Stimulated activated CD4-positive, alpha-beta T cell treated with anti-CD3 and anti-CD28 coated beads, TNF-alpha, amount 100 ng/mL, for 4 hours (primary cell): Measurements from ENCODE around the gene BET1.
A peak's percentile ranks its signal among the peaks of the same experiment; 100 is the strongest.
"Not testable (repeated sequence)": the region's sequence is repeated elsewhere in the genome, so short reads cannot be mapped to it uniquely, and the experiment has no call there.

Source experiments
- DNase-seq, 3 experiments: peaks; one replicate each; pipeline ENCODE4 v3.0.0-alpha.2; 2020; ENCODE audit warnings: low read depth in 3 of 3

BET1 gene

GRCh38 chr7:94004024-94004951, at the start of gene BET1:
Gene BET1 (minus strand): TSS chr7:94004355. CDS start chr7:94004216, 139 bp downstream.
- DNase-seq = peak; percentile 82 to 86 (median 82)

GRCh38 chr7:94053532-94053931, 49.4 kb upstream of the BET1 start:
- DNase-seq = no peak

GRCh38 chr7:94052398-94053180, 48.4 kb upstream of the BET1 start:
- no peak for DNase-seq

GRCh38 chr7:94050046-94050445, 45.9 kb upstream of the BET1 start:
- no peak for DNase-seq

- DNase-seq = no peak
These were observed 45.5 kb upstream of the BET1 start for GRCh38 chr7:94049615-94050014.

- DNase-seq = no peak
These were observed 44.6 kb upstream of the BET1 start for GRCh38 chr7:94048755-94049154.

GRCh38 chr7:94047956-94048355, 43.8 kb upstream of the BET1 start:
- DNase-seq = no peak

GRCh38 chr7:94045581-94045980, 41.4 kb upstream of the BET1 start:
- DNase-seq = no peak

- DNase-seq = no peak
These were observed 40.7 kb upstream of the BET1 start for GRCh38 chr7:94044806-94045205.

- no peak for DNase-seq
These were observed 39.1 kb upstream of the BET1 start for GRCh38 chr7:94043299-94043698.

- no peak for DNase-seq
These were observed 38.2 kb upstream of the BET1 start for GRCh38 chr7:94042381-94042780.

- DNase-seq = no peak
These were observed 37.4 kb upstream of the BET1 start for GRCh38 chr7:94041529-94041928.

- no peak for DNase-seq
These were observed 36.1 kb upstream of the BET1 start for GRCh38 chr7:94040254-94040653.

GRCh38 chr7:94039368-94040035, 35.3 kb upstream of the BET1 start:
- DNase-seq = no peak

GRCh38 chr7:94031865-94032264, 27.7 kb upstream of the BET1 start:
- DNase-seq = no peak

GRCh38 chr7:94030634-94031033, 26.5 kb upstream of the BET1 start:
- no peak for DNase-seq

GRCh38 chr7:94029976-94030375, 25.8 kb upstream of the BET1 start:
- no peak for DNase-seq

GRCh38 chr7:94028768-94029167, 24.6 kb upstream of the BET1 start:
- DNase-seq = no peak

- not testable (repeated sequence) for DNase-seq
These were observed 22.5 kb upstream of the BET1 start for GRCh38 chr7:94026619-94027018.

- DNase-seq = no peak
These were observed 18.4 kb upstream of the BET1 start for GRCh38 chr7:94022550-94022949.

- DNase-seq = no peak
These were observed 12.6 kb upstream of the BET1 start for GRCh38 chr7:94016786-94017185.

GRCh38 chr7:94015538-94015937, 11.4 kb upstream of the BET1 start:
- DNase-seq = no peak
